NCI-H146 (cell line): Measurements from ENCODE around the gene OR4C6.

Experiments used
- DNase-seq: peaks from one replicate; lab custom pipeline; 2025; lab: John Stamatoyannopoulos, UW

OR4C6 gene

GRCh38 chr11:55661901-55662300, at the start of gene OR4C6:
TSS of gene OR4C6 (plus strand) at chr11:55662201. CDS start at chr11:55665167, 2,966 bp downstream.
- no peak for DNase-seq

GRCh38 chr11:55624531-55624930, 37.5 kb upstream of the OR4C6 start:
- DNase-seq = no peak

- no peak for DNase-seq
Observed at GRCh38 chr11:55634813-55635212, 27.2 kb upstream of the OR4C6 start, which contains the start of gene OR4P4. TSS of gene OR4P4 (plus strand) at chr11:55635113.

- DNase-seq = no peak
Observed at GRCh38 chr11:55648027-55648426, 14.0 kb upstream of the OR4C6 start, which contains the start of gene OR4S2. TSS of gene OR4S2 (plus strand) at chr11:55648327. CDS start at chr11:55650904, 2,577 bp downstream.

GRCh38 chr11:55652560-55652959, 9.4 kb upstream of the OR4C6 start:
- no peak for DNase-seq

- no peak for DNase-seq
Observed at GRCh38 chr11:55655096-55655495, 6.9 kb upstream of the OR4C6 start.

- no peak for DNase-seq
Observed at GRCh38 chr11:55658031-55658573, 3.9 kb upstream of the OR4C6 start.

GRCh38 chr11:55658608-55659007, 3.4 kb upstream of the OR4C6 start:
- DNase-seq = no peak

- no peak for DNase-seq
Observed at GRCh38 chr11:55669376-55669775, 7.4 kb downstream of the OR4C6 start.

- no peak for DNase-seq
Observed at GRCh38 chr11:55673860-55674259, 11.9 kb downstream of the OR4C6 start.

- no peak for DNase-seq
Observed at GRCh38 chr11:55697817-55698216, 35.8 kb downstream of the OR4C6 start.

- DNase-seq = no peak
Observed at GRCh38 chr11:55701429-55701828, 39.4 kb downstream of the OR4C6 start.

GRCh38 chr11:55707029-55707428, 45.0 kb downstream of the OR4C6 start:
- no peak for DNase-seq

- no peak for DNase-seq
Observed at GRCh38 chr11:55714982-55715888, 53.2 kb downstream of the OR4C6 start.
